Panc1 (cell line): ENCODE measurements around the gene PECR. TPM values are rescaled to one million over a fixed set of nuclear protein-coding genes. Genes with fewer than 3 reads are reported as not detected.
"Not testable (repeated sequence)": the region's sequence is repeated elsewhere in the genome, so short reads cannot be mapped to it uniquely, and the experiment has no call there.

Experiments used
- ATAC-seq: fragments of 200-7000 bp; cut with Tn5 transposase; 2 replicates; pipeline ENCODE4 v1.9.1; 2020; ENCODE audit warnings: mild to moderate bottlenecking, moderate library complexity
- BruUV-seq: library from RNA; stranded (reverse); fragments of 400-500 nt; replicated peaks from 2 replicates; lab custom pipeline; 2021; lab: Mats Ljungman, UMichigan
- CTCF ChIA-PET: fragments of 300-600 bp; sonication (Branson Sonifier 250); formaldehyde crosslinking; loops from one replicate; lab custom pipeline; 2022; ENCODE audit warnings: antibody characterized with exemption; lab: Charles Lee
- POLR2A ChIA-PET: fragments of 300-600 bp; sonication (Branson Sonifier 250); formaldehyde crosslinking; loops from one replicate; lab custom pipeline; 2022; ENCODE audit warnings: antibody characterized with exemption; lab: Charles Lee
- DNase-seq: peaks from one replicate; pipeline ENCODE4 v3.0.0-alpha.2; 2010; ENCODE audit warnings: low read depth, low spot score
- H3K27ac ChIP-seq: 2 replicates; pipeline ENCODE4 v1.5.1; 2011; ENCODE audit warnings: mild to moderate bottlenecking, low read length, inconsistent platforms
- H3K27me3 ChIP-seq: fragments of 200-500 bp; sonication (Bioruptor generic); 2 replicates; pipeline ENCODE4 v1.6.0; 2014; ENCODE audit warnings: low read length, inconsistent platforms; ENCODE audit not compliant: control insufficient read depth, insufficient read depth
- H3K36me3 ChIP-seq: fragments of 200-500 bp; sonication (Bioruptor generic); 2 replicates; pipeline ENCODE4 v1.5.1; 2014; ENCODE audit warnings: inconsistent platforms, mild to moderate bottlenecking, low read length, moderate library complexity; ENCODE audit not compliant: control insufficient read depth, insufficient read depth
- H3K4me1 ChIP-seq: 2 replicates; pipeline ENCODE4 v1.5.1; 2011; ENCODE audit warnings: inconsistent platforms, mild to moderate bottlenecking, low read length, moderate library complexity; ENCODE audit not compliant: control insufficient read depth, insufficient read depth
- H3K4me3 ChIP-seq, 2 experiments: 2 replicates each; pipeline ENCODE4 v1.5.1; 2011 to 2012; ENCODE audit warnings: low read depth in 2 of 2, low read length in 2 of 2, mild to moderate bottlenecking in 2 of 2, inconsistent platforms in 1 of 2, moderate library complexity in 1 of 2
- H3K9me3 ChIP-seq: fragments of 200-500 bp; sonication (Bioruptor generic); 2 replicates; pipeline ENCODE4 v1.5.1; 2014; ENCODE audit warnings: low read depth, mild to moderate bottlenecking, inconsistent platforms, low read length, moderate library complexity; ENCODE audit not compliant: control insufficient read depth, insufficient read depth
- POLR2AphosphoS5 ChIP-seq: IDR thresholded peaks from 2 replicates; pipeline ENCODE4 v1.6.1; 2012; ENCODE audit warnings: mild to moderate bottlenecking, low read depth, low read length, moderate library complexity
- REST ChIP-seq, 2 experiments: IDR thresholded peaks; 2 replicates each; pipeline ENCODE4 v1.6.1; 2011 to 2012; ENCODE audit warnings: low read depth in 2 of 2, control low read depth in 1 of 2, low read length in 1 of 2, mild to moderate bottlenecking in 1 of 2, moderate library complexity in 1 of 2; ENCODE audit not compliant: insufficient read depth in 1 of 2
- SIN3A ChIP-seq: IDR thresholded peaks from 2 replicates; pipeline ENCODE4 v1.6.1; 2012; ENCODE audit warnings: low read depth, mild to moderate bottlenecking, low read length, moderate library complexity, borderline replicate concordance; ENCODE audit not compliant: insufficient read depth
- TCF7L2 ChIP-seq: IDR thresholded peaks from 2 replicates; pipeline ENCODE4 v1.6.1; 2011; ENCODE audit warnings: mild to moderate bottlenecking, low read depth, low read length, inconsistent platforms
- in situ Hi-C: cut with HindIII; loops from 2 replicates; pipeline ENCODE4 v1.10.0; 2016; ENCODE audit warnings: low sequenced_read_pairs, low pct_unique_long_range_greater_than_20kb
- intact Hi-C: fragments of 100-400 bp; cut with micrococcal nuclease; formaldehyde crosslinking; loops from one replicate; pipeline ENCODE4 v1.10.0; 2022; ENCODE audit not compliant: unreplicated experiment
- total RNA-seq: library from RNA; stranded (reverse); gene quantifications from one replicate; pipeline ENCODE4 v1.2.1, GENCODE V29; 2021; ENCODE audit not compliant: unreplicated experiment
- TF ChIP-seq, protein P1 (sequence below): fragments of 450-650 bp; IDR thresholded peaks from 2 replicates; pipeline ENCODE4 v1.5.1; 2017; ENCODE audit warnings: mild to moderate bottlenecking

Gene PECR
- total RNA-seq, 1 experiment from 2014 or later, result 16.5 TPM

DNA sequence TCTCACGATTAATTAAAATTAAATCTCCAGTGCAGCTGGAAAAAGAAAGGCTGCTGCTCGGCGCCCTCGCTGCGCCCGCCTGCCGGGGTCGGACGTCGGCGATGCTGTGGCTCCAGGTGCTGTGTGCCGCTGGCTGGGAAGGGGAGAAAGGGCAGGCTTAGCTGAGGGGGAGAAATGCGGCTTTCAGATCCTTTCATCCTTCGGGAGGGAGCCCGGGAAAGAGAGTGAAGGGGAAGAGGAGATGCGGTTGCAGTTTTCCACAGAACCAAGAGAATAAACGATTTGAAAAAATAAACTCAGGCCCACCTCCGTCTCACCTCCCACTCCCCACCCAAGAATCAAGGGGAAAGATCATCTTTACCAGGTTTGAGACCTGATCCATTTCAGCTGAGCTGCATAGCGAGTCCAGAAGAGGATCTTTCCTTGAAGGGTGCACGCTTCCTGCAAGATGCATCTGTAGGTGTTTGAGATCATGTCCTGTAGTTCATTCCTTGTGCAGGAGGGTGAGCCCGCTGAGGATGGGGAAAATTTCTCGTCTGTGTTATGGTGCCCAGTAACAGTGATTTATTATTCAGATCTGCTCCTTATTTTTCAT is 605 bp upstream of the PECR start:
- ChIA-PET CTCF (interaction anchor here (1.1 kb wide), 1 partner anchor 46 kb away, joined by 3 read pairs; no protein-coding TSS in a partner anchor), POLR2A (no interaction called here)
- peak overlapping the region; percentile 59 to 86 for H3K4me3 ChIP-seq
- peak; percentile 51; the same call in 1 of the 2 replicates for ATAC-seq
- DNase-seq, result no peak
- H3K27ac ChIP-seq, result peak overlapping the region; percentile 69
- TF ChIP-seq REST (IDR thresholded peaks at IDR 0.05; ENCODE audit: insufficient read depth in 1 of 2, low read depth in 2 of 2, low read length in 1 of 2) (no peak), TCF7L2 (no peak; the same call in 1 of the 2 replicates), SIN3A (no peak), POLR2AphosphoS5 (no peak)
- TF ChIP-seq, protein P1, sequence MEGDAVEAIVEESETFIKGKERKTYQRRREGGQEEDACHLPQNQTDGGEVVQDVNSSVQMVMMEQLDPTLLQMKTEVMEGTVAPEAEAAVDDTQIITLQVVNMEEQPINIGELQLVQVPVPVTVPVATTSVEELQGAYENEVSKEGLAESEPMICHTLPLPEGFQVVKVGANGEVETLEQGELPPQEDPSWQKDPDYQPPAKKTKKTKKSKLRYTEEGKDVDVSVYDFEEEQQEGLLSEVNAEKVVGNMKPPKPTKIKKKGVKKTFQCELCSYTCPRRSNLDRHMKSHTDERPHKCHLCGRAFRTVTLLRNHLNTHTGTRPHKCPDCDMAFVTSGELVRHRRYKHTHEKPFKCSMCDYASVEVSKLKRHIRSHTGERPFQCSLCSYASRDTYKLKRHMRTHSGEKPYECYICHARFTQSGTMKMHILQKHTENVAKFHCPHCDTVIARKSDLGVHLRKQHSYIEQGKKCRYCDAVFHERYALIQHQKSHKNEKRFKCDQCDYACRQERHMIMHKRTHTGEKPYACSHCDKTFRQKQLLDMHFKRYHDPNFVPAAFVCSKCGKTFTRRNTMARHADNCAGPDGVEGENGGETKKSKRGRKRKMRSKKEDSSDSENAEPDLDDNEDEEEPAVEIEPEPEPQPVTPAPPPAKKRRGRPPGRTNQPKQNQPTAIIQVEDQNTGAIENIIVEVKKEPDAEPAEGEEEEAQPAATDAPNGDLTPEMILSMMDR, result no peak
- in situ Hi-C loops (no loop called here), intact Hi-C loops (no loop called here)
- H3K4me1 ChIP-seq, result peaks cover 11% of the 10 kb centered on the region; the same call in 1 of the 2 replicates
- H3K9me3 ChIP-seq, result no peaks in the 10 kb centered on the region
- H3K36me3 ChIP-seq, result no peaks in the 10 kb centered on the region
- BruUV-seq, result TSS peak; percentile 74
- H3K27me3 ChIP-seq, result no peaks in the 10 kb centered on the region

DNA sequence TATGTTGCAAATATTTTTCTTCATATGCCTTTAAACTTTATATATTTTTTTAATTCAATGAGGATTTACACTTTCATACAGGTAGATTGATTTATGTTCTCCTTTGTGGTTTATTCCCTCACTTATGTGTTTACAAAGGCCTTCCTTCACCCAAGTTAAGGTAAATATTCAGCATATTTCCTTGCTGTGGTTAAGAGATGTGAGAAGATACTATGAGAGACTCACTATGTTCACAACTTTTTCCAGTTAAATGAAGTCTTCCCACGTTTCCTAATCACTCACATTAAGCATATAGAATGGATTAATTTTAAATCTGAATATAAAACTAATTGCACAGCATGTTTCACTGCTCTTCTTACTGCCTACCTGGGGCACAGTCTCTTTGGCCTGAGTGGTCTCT is 597 bp downstream of the PECR start:
- Histone ChIP-seq H3K27ac (peak overlapping the region; percentile 84), H3K36me3 (no peaks in the 10 kb centered on the region), H3K9me3 (no peaks in the 10 kb centered on the region), H3K27me3 (no peaks in the 10 kb centered on the region), H3K4me1 (peaks cover 11% of the 10 kb centered on the region; the same call in 1 of the 2 replicates), H3K4me3 (peak overlapping the region; percentile 59 to 86)
- ATAC-seq, result peak; percentile 1; the same call in 1 of the 2 replicates
- DNase-seq, result no peak
- TF ChIP-seq TCF7L2 (no peak), REST (IDR thresholded peaks at IDR 0.05; ENCODE audit: insufficient read depth in 1 of 2, low read depth in 2 of 2, low read length in 1 of 2) (no peak)
- in situ Hi-C loops, result no loop called here
- BruUV-seq, result no TSS peak
- ChIA-PET CTCF (interaction anchor here (0.6 to 1.1 kb wide), 2 partner anchors 45 to 114 kb away, joined by 3 to 5 read pairs; no protein-coding TSS in a partner anchor), POLR2A (interaction anchor here (0.6 kb wide), 1 partner anchor 20 kb away, joined by 10 read pairs; no protein-coding TSS in a partner anchor)
- intact Hi-C loops, result no loop called here

DNA sequence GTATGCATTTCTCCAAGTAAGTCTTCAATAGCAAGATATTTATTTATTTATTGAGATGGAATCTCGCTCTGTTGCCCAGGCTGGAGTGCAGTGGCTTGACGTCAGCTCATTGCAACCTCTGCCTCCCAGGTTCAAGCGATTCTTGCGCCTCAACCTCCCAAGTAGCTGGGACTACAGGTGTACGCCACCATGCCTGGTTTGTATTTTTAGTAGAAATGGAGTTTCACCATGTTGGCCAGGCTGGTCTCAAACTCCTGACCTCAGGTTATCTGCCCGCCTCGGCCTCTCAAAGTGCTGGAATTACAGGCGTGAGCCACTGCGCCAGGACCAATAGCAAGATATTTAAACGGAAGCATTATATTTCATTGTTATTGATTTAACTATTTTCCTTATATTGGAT is 1.6 kb downstream of the PECR start:
- in situ Hi-C loops, H3K4me3 ChIP-seq, POLR2A ChIA-PET, H3K27me3 ChIP-seq, H3K36me3 ChIP-seq, H3K9me3 ChIP-seq, CTCF ChIA-PET, BruUV-seq, H3K27ac ChIP-seq, intact Hi-C loops, DNase-seq, ATAC-seq: not testable (repeated sequence)
- peaks cover 11% of the 10 kb centered on the region; the same call in 1 of the 2 replicates for H3K4me1 ChIP-seq
